Caco-2 (cell line): Measurements from ENCODE around the gene RGS19. TPM values are rescaled to one million over a fixed set of nuclear protein-coding genes. Genes with fewer than 3 reads are reported as not detected.

Experiments used
- BruUV-seq: library from RNA; stranded (reverse); fragments of 400-500 nt; replicated peaks from 2 replicates; lab custom pipeline; 2021; lab: Mats Ljungman, UMichigan
- CTCF ChIA-PET: fragments of 300-600 bp; sonication (Branson Sonifier 250); formaldehyde crosslinking; loops from one replicate; lab custom pipeline; 2022; ENCODE audit warnings: antibody characterized with exemption; lab: Charles Lee
- POLR2A ChIA-PET: fragments of 300-600 bp; sonication (Branson Sonifier 250); formaldehyde crosslinking; loops from one replicate; lab custom pipeline; 2022; ENCODE audit warnings: antibody characterized with exemption; lab: Charles Lee
- DNase-seq, 2 experiments: peaks; one replicate each; pipeline versions ENCODE4 v3.0.0 to v3.0.0-alpha.2; 2020 to 2022
- H3K27me3 ChIP-seq: replicated peaks from 2 replicates; pipeline ENCODE4 v1.6.0; 2011; ENCODE audit warnings: low read length; ENCODE audit not compliant: control insufficient read depth, insufficient read depth
- H3K36me3 ChIP-seq: 2 replicates; pipeline ENCODE4 v1.5.1; 2011; ENCODE audit warnings: low read length; ENCODE audit not compliant: control insufficient read depth, insufficient read depth
- H3K4me1 ChIP-seq: fragments of 250-450 bp; sonication (Bioruptor Pico); 2 replicates; pipeline ENCODE4 v1.5.1; 2020; ENCODE audit warnings: mild to moderate bottlenecking
- H3K4me3 ChIP-seq: 2 replicates; pipeline ENCODE4 v1.5.1; 2011; ENCODE audit warnings: low read depth, mild to moderate bottlenecking, control low read depth, low read length
- H3K9me3 ChIP-seq: fragments of 250-450 bp; sonication (Bioruptor Pico); 2 replicates; pipeline ENCODE4 v1.5.1; 2020; ENCODE audit warnings: mild to moderate bottlenecking, moderate library complexity
- H3K27ac Mint-ChIP-seq: one replicate; pipeline ENCODE4 v1.8.0; 2022; ENCODE audit warnings: mixed read lengths; ENCODE audit not compliant: unreplicated experiment
- H3K27me3 Mint-ChIP-seq: one replicate; pipeline ENCODE4 v1.8.0; 2022; ENCODE audit warnings: mixed read lengths; ENCODE audit not compliant: insufficient read depth, unreplicated experiment
- H3K36me3 Mint-ChIP-seq: one replicate; pipeline ENCODE4 v1.8.0; 2022; ENCODE audit warnings: mild to moderate bottlenecking, mixed read lengths; ENCODE audit not compliant: insufficient read depth, unreplicated experiment
- H3K4me1 Mint-ChIP-seq: one replicate; pipeline ENCODE4 v1.8.0; 2022; ENCODE audit warnings: low read depth, mixed read lengths; ENCODE audit not compliant: unreplicated experiment
- H3K4me3 Mint-ChIP-seq: one replicate; pipeline ENCODE4 v1.8.0; 2022; ENCODE audit warnings: mild to moderate bottlenecking, moderate library complexity, mixed read lengths; ENCODE audit not compliant: unreplicated experiment
- H3K9me3 Mint-ChIP-seq: one replicate; pipeline ENCODE4 v1.8.0; 2022; ENCODE audit warnings: mixed read lengths; ENCODE audit not compliant: unreplicated experiment
- intact Hi-C: fragments of 100-400 bp; cut with micrococcal nuclease; formaldehyde crosslinking; loops from one replicate; pipeline ENCODE4 v1.10.0; 2022; ENCODE audit not compliant: unreplicated experiment
- total RNA-seq: library from RNA; stranded (reverse); gene quantifications from 2 replicates; pipeline ENCODE4 v1.2.3, GENCODE V29; 2022
- TF ChIP-seq, protein P1 (sequence below), 2 experiments: fragments of 200-600 bp in 1 of 2; IDR thresholded peaks; 1 replicate in 1 of 2; 2 replicates in 1 of 2; pipeline versions ENCODE4 v1.5.1 to v1.8.0; 2011 to 2022; ENCODE audit warnings: antibody characterized with exemption in 1 of 2, control low read depth in 1 of 2, inconsistent platforms in 1 of 2, low read depth in 1 of 2, low read length in 1 of 2, mild to moderate bottlenecking in 1 of 2, moderate library complexity in 1 of 2; ENCODE audit not compliant: insufficient read depth in 1 of 2, severe bottlenecking in 1 of 2, unreplicated experiment in 1 of 2

The RGS19 gene
- total RNA-seq, 1 experiment from 2014 or later = 29.3 TPM

DNA sequence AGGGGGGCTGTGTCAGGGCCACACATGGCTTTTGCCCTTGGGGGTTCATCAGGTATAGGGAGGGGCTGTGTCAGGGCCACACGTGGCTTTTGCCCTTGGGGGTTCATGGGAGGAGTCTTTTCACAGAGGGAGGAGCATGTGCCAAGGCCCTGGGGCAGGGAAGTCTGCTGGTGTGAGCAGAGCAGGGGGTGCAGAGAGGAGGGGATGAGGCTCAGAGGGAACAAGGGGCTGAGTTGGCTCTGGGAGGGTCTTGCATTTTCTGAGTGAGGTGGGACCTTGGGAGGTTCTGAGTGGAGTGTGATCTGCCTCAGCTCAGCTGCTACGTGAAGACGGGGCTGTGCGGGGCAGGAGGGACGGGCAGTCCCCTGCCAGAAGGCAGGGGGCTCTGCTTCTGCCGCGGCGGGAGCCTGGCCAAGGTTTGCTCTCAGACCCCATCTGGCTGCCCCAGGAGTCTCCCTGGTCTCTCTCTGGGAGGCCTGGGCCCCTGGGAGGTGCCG, 23.9 kb downstream of the RGS19 start:
- CTCF ChIA-PET = interaction anchor here (0.6 to 8.0 kb wide), 2 partner anchors 17 to 159 kb away, joined by 3 to 64 read pairs; no protein-coding TSS in a partner anchor
- BruUV-seq = no TSS peak
- Mint-ChIP-seq H3K9me3 (no peaks in the 10 kb centered on the region), H3K27ac (no peak overlapping the region), H3K4me1 (peaks cover 7% of the 10 kb centered on the region), H3K27me3 (no peaks in the 10 kb centered on the region), H3K36me3 (peaks cover 6% of the 10 kb centered on the region), H3K4me3 (no peak overlapping the region)
- H3K4me1 ChIP-seq = peaks cover 14% of the 10 kb centered on the region
- H3K9me3 ChIP-seq = no peaks in the 10 kb centered on the region
- no peak for DNase-seq
- POLR2A ChIA-PET = no interaction called here
- intact Hi-C loops = no loop called here
- no peaks in the 10 kb centered on the region for H3K36me3 ChIP-seq
- TF ChIP-seq, protein P1, sequence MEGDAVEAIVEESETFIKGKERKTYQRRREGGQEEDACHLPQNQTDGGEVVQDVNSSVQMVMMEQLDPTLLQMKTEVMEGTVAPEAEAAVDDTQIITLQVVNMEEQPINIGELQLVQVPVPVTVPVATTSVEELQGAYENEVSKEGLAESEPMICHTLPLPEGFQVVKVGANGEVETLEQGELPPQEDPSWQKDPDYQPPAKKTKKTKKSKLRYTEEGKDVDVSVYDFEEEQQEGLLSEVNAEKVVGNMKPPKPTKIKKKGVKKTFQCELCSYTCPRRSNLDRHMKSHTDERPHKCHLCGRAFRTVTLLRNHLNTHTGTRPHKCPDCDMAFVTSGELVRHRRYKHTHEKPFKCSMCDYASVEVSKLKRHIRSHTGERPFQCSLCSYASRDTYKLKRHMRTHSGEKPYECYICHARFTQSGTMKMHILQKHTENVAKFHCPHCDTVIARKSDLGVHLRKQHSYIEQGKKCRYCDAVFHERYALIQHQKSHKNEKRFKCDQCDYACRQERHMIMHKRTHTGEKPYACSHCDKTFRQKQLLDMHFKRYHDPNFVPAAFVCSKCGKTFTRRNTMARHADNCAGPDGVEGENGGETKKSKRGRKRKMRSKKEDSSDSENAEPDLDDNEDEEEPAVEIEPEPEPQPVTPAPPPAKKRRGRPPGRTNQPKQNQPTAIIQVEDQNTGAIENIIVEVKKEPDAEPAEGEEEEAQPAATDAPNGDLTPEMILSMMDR (IDR thresholded peaks at IDR 0.05; ENCODE audit: insufficient read depth in 1 of 2, low read depth in 1 of 2, low read length in 1 of 2, severe bottlenecking in 1 of 2, unreplicated experiment in 1 of 2) = no peak
- H3K27me3 ChIP-seq = no peaks in the 10 kb centered on the region; the same call in 1 of the 2 replicates
- no peak overlapping the region for H3K4me3 ChIP-seq

- ChIA-PET CTCF (interaction anchor here (0.6 to 8.0 kb wide), 4 partner anchors 9 to 73 kb away, joined by 3 to 64 read pairs (median 6); partner anchors contain the start of genes PRPF6 and TCEA2), POLR2A (interaction anchor here (0.6 to 1.7 kb wide), 4 partner anchors 9 to 516 kb away, joined by 3 to 8 read pairs (median 3); partner anchors contain the start of gene TCEA2)
- H3K9me3 ChIP-seq = no peaks in the 10 kb centered on the region
- TF ChIP-seq, protein P1 (IDR thresholded peaks at IDR 0.05; ENCODE audit: insufficient read depth in 1 of 2, low read depth in 1 of 2, low read length in 1 of 2, severe bottlenecking in 1 of 2, unreplicated experiment in 1 of 2) = peak; percentile 9 to 40
- H3K4me1 ChIP-seq = peaks cover 17% of the 10 kb centered on the region
- H3K4me3 Mint-ChIP-seq = no peak overlapping the region
- no peaks in the 10 kb centered on the region; the same call in 1 of the 2 replicates for H3K27me3 ChIP-seq
- no peaks in the 10 kb centered on the region for H3K36me3 ChIP-seq
- BruUV-seq = no TSS peak
- no peaks in the 10 kb centered on the region for H3K9me3 Mint-ChIP-seq
- H3K36me3 Mint-ChIP-seq = peaks cover 6% of the 10 kb centered on the region
- no peak overlapping the region for H3K27ac Mint-ChIP-seq
- H3K4me3 ChIP-seq = no peak overlapping the region
- intact Hi-C loops = no loop called here
- H3K4me1 Mint-ChIP-seq = peaks cover 7% of the 10 kb centered on the region
- DNase-seq = peak in 1 of 2 experiments; percentile 59
- H3K27me3 Mint-ChIP-seq = peaks cover under 1% of the 10 kb centered on the region
Measured at GRCh38 chr20:64053841-64054661, 25.3 kb downstream of the RGS19 start.
